Activated CD8-positive, alpha-beta memory T cell treated with anti-CD3 and anti-CD28 coated beads for 1 hour (primary cell): Measurements from ENCODE around the gene SLC44A5.
"Not testable (repeated sequence)": the region's sequence is repeated elsewhere in the genome, so short reads cannot be mapped to it uniquely, and the experiment has no call there.

Source experiments
- DNase-seq, 2 donors: peaks; one replicate each; pipeline ENCODE4 v3.0.0-alpha.2; 2020; ENCODE audit warnings: low read depth in 1 of 2; ENCODE audit errors: extremely low read depth in 1 of 2

SLC44A5 gene

DNA sequence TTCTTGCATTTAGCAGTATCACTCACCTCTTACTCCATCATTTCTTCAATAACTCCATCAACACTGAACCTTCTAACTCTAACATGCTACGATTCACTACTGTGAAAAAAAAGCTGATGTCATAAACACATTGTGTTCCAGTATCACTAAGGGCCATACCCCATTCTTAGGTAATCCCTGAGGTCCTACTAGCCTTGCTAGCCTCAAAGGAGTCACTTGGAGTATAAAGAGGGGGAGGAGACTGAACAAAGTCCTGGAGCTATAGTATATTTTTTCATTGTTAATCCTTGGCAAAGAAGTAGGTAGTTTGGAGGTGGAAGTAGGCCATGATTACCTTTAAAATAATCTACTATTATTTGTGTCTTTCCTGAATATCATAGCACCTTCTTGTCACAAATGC is at the start of gene SLC44A5:
Gene SLC44A5, minus strand, starts transcription at position 101 of the 400 bp plus-strand sequence. CDS start 69,667 bp downstream, outside the sequence.
- DNase-seq, result no peak

GRCh38 chr1:75655931-75656330 is 45.0 kb upstream of the SLC44A5 start:
- no peak for DNase-seq

GRCh38 chr1:75647183-75647582 is 36.3 kb upstream of the SLC44A5 start:
- DNase-seq, result not testable (repeated sequence)

- DNase-seq, result not testable (repeated sequence)
Observed at GRCh38 chr1:75645153-75645552, 34.2 kb upstream of the SLC44A5 start.

- DNase-seq, result no peak
Observed at GRCh38 chr1:75643460-75643859, 32.5 kb upstream of the SLC44A5 start.

GRCh38 chr1:75641325-75641724 is 30.4 kb upstream of the SLC44A5 start:
- no peak for DNase-seq

- no peak for DNase-seq
Observed at GRCh38 chr1:75640137-75640536, 29.2 kb upstream of the SLC44A5 start.

- DNase-seq, result no peak
Observed at GRCh38 chr1:75632350-75632949, 21.5 kb upstream of the SLC44A5 start.

DNA sequence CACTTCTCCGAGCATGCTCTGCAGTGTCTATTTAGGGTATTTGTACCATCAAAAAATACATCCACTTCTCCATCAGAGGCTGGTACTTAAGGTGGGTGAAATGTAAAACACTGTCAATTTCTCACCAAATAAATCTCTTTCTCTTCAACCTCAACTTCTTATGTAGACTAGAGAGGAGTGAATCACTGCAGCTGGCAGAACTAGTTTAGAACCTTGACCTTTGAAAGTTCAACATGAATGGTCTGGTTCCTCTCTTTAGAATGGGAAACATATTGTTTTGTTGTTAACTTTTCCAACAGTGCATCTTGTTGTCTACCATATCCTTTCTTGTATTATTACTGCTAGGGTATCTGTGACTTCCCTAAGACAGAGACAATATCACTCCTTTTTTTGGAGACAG is 20.1 kb upstream of the SLC44A5 start:
- DNase-seq, result no peak

DNA sequence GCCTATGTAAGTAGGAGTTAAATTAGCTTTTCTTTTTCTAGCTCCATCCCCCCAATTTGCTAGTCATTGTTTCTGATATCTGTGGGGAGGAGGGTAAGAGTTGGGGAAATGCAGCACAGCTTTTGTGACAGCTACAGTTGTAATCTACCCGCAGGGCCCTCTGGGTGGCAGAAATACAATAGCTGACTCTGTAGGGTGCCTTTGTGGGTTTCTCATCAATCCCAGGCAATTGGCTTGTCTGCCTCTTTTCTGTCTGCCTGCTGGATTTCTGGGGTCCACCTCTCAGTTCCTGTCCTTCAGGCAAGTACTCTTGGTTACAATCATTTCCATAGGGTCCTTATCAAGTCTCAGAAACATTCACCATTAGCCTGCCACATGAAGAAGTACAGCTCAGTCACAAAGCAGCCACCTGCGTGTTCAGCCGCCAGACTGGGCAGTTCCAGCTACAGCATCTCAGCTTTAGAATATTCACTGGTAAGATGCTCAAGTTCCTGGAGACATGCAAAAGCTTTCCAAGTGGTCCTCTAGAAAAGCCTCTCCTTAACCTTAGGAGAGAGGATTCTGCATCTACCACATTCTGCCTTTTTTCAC is 19.2 kb upstream of the SLC44A5 start:
- DNase-seq, result no peak

- DNase-seq, result no peak
Observed at GRCh38 chr1:75625795-75626194, 14.9 kb upstream of the SLC44A5 start.

DNA sequence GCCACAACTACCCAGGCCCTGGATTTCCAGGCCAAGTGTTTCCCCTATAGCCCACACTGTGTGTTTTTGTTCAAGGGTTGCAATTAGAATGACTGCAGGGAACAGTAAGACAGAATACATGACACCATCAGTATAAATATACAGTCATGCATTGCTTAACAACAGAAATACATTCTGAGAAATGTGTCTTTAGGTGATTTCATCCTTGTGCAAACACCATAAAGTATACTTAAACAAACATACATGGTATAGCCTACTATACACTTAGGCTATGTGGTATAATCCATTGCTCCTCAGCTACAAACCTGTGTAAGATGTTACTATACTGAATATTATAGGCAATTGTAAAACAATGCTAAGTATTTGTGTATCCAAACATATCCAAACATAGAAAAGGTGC is 7.5 kb upstream of the SLC44A5 start:
- no peak for DNase-seq

DNA sequence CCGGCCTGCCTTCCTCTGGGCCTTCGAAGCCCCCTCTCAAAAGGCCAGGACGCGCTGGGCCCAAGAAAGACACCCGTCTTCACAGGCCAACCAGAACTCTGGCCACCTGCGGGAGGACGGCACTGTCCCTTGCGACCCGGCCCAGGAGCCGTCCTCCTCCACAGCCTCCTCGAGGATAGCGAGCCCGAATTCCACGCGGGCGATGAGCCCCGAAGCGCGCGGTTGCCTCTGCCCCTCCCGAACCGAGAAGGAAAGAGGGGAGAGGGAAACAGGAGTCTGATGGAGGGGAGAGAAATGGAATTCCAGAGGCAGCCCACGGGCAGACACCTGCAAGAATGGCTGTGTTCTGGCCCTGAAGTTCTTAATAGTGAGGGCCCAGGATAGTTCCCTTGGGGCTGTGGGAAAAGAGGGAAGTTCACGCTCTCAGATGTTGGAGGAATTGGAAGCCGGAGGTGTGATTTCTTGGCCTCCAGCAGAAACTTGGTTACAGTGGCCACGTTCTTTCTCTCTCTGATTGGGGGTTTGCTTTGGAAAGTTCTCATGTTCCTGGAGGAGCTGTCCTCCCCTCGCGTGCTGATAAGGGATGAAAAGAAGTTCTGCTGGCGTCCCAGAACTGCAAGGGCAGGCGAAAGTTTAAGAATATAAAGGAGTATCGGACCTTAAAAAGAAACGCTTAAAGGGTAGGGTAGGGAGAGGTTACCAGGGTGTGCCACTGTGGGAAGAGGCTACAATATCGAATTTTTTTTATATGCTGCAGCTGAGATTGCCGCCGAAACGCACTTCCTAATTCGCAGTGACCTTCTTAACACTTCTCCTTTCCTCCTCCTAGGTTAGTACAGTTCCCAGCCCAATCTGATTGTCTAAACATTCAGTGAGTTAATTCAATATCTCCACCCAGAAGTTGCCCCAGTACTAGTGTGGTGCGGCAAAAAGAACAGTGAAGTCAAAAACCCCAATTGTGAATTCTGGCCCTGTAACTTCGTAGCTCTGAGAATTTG is 5.8 kb upstream of the SLC44A5 start:
- DNase-seq, result no peak

- DNase-seq, result no peak
Observed at GRCh38 chr1:75615613-75616435, 4.9 kb upstream of the SLC44A5 start.

GRCh38 chr1:75614399-75614756 is 3.5 kb upstream of the SLC44A5 start:
- DNase-seq, result no peak

DNA sequence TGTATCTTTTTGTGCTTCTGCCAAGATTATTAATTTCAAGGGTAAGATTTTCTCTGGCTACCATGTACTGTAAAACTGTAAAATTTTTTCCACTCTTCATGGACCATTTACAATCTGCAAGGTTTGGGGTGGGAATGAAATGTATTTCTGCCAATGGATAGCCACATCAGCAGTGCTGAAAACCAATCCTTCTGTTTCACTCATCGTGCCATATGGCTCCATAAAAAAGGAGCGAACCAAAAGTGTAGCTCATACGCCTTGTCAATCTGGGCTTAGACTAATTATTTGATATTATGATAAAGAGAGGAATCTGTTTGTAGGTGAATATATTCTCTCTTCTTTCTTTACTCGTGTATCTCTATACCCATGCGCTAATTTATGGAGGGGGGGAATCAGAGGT is 3.0 kb upstream of the SLC44A5 start:
- no peak for DNase-seq

DNA sequence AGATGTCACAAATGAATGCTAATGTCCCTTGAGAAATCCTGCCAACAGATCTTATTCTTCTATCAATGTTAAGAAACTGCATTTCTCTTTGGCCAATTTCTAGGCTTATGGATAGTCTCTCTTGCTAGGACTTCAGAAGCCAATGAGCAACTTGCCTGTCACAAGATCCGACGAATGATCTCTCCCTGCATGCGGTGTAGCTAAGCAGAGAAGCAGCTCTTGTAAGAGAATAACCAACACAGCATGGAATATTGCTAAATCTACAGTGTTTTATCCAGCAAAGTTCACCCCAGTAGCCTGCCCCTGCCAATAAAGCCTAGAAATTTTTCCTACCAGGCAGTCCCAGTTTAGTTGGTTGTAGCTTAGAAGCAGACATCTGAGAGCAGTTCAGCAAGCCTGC is 2.1 kb upstream of the SLC44A5 start:
- DNase-seq, result no peak

GRCh38 chr1:75602486-75602885 is 8.4 kb downstream of the SLC44A5 start:
- no peak for DNase-seq

GRCh38 chr1:75600781-75601180 is 10.1 kb downstream of the SLC44A5 start:
- no peak for DNase-seq

DNA sequence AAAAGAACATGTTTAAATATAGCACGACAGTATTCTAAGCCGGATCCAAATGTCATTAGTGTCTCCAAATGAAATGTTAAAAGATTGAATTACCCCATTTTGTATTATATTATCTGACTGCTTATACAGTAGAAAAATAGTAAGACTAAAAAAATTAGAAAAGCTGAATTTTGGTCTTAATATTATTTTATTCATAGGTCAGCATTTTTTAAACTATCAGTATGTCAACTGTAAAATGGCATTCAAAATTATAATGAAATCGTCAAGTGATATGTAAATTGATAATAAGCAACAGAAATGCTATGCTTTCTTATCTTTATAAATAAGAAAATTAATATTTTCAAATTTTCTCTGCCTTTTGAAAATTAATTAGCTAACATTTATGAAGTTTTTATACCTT is 16.6 kb downstream of the SLC44A5 start:
- no peak for DNase-seq

DNA sequence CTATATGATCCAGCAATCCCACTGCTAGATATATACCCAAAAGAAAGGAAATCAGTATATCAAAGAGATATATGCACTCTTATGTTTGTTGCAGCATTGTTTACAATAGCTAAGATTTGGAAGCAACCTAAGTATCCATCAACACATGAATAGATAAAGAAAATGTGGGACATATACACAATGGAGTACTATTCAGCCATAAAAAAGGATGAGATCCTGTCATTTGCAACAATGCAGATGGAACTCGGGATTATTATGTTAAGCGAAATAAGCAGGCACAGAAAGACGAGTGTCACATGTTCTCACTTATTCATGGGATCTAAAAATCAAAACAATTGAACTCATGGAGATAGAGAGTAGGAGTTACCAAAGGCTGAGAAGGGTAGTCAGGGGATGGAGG is 17.5 kb downstream of the SLC44A5 start:
- DNase-seq, result not testable (repeated sequence)
